C4-2B (cell line): Measurements from ENCODE around the gene MAP1S.

ENCODE experiments used
- CTCF ChIP-seq: fragments of 450-650 bp; conservative IDR thresholded peaks from 2 replicates; pipeline ENCODE4 v1.5.1; 2017; ENCODE audit warnings: mild to moderate bottlenecking
- ZFX ChIP-seq: fragments of 450-650 bp; IDR thresholded peaks from 2 replicates; pipeline ENCODE4 v1.6.1; 2017

GRCh38 chr19:17757125-17757524 is 37.8 kb downstream of the MAP1S start:
- TF ChIP-seq CTCF: no peak
- no peak for TF ChIP-seq ZFX
